ENCODE measurements around the gene VEGFB. TPM values are rescaled to one million over a fixed set of nuclear protein-coding genes. Genes with fewer than 3 reads are reported as not detected.

Gene VEGFB
- polyA plus RNA-seq, 3 donors, result 0.40 to 5.6 TPM; not detected in 1

DNA sequence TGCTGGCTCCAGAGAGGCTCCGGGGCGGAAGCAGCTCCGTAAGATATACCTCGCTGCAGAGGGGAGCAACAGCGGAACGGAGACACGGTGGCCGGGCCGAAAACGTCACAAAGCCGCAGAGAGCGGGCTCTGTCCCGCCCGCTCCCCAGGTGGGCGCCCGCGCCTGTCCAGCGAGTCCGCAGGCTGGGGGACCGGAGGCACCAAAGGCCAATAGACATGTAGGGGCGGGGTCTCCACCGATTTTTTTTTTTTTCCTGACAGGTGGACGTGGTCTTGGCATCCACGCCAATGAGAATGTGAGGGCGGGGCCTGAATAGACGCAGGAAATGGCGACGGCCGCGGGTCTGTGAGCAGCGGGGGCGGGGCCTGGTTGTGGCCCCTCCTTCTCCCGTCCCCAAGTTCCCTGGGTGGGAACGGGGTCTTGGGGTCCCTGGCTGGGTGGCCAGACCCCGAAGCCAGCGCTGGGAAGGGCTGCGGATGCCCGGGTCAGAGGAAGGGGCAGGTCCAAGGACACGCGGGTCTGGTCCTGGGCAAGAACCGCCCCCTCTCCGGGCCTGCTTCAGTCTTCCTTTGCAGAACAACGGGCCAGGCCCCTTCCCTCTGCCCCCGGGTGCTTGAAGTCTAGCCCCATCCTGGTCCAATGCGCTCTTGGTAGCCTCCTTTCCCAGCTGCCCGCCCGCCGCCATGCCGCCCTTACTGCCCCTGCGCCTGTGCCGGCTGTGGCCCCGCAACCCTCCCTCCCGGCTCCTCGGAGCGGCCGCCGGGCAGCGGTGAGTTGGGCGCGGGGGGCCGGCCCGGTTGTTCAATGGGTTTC, 4.0 kb upstream of the VEGFB start, which contains the start of gene DNAJC4:
TSS of gene DNAJC4 (plus strand) at position 378 of the 814 bp plus-strand sequence. CDS start at position 685, 307 bp downstream.
- intact Hi-C loops (cut with micrococcal nuclease), result no loop called here
- Histone ChIP-seq H3K27me3 (ENCODE audit: control insufficient read depth in 2 of 2, insufficient read depth in 2 of 2, low read length in 2 of 2) (peaks cover 0 to 7% of the 10 kb centered on the region in 2 donors), H4K20me1 (ENCODE audit: insufficient read depth, low read length) (peaks cover 1% of the 10 kb centered on the region), H3K4me1 (ENCODE audit: control insufficient read depth in 1 of 2, insufficient read depth in 2 of 2, low read length in 2 of 2) (peaks cover 53 to 73% of the 10 kb centered on the region in 2 donors), H3K9ac (ENCODE audit: insufficient read depth, low read length, poor library complexity, severe bottlenecking) (peak within 1 kb of the TSS; percentile 79), H3K9me3 (replicated peaks in 1 of 2; ENCODE audit: control insufficient read depth in 1 of 2, insufficient read depth in 1 of 2, low read length in 2 of 2) (no peaks in the 10 kb centered on the region), H3K4me2 (replicated peaks; ENCODE audit: extremely low read depth, low read length, poor library complexity, severe bottlenecking) (peak within 1 kb of the TSS; percentile 98), H2AFZ (ENCODE audit: insufficient read depth, low read depth, low read length, poor library complexity, severe bottlenecking) (peak within 1 kb of the TSS; percentile 71), H3K79me2 (ENCODE audit: insufficient read depth, low read length) (peaks cover 36% of the 10 kb centered on the region), H3K36me3 (replicated peaks in 1 of 2; ENCODE audit: control insufficient read depth in 1 of 2, insufficient read depth in 2 of 2, low read length in 2 of 2) (no peaks in the 10 kb centered on the region), H3K4me3 (replicated peaks in 1 of 3; ENCODE audit: low read depth in 2 of 3, low read length in 3 of 3) (peak within 1 kb of the TSS; percentile 67 to 83 (median 82)), H3K27ac (ENCODE audit: low read depth in 1 of 2, low read length in 2 of 2) (peak within 1 kb of the TSS; percentile 88 to 89)
- TF ChIP-seq, protein P1, sequence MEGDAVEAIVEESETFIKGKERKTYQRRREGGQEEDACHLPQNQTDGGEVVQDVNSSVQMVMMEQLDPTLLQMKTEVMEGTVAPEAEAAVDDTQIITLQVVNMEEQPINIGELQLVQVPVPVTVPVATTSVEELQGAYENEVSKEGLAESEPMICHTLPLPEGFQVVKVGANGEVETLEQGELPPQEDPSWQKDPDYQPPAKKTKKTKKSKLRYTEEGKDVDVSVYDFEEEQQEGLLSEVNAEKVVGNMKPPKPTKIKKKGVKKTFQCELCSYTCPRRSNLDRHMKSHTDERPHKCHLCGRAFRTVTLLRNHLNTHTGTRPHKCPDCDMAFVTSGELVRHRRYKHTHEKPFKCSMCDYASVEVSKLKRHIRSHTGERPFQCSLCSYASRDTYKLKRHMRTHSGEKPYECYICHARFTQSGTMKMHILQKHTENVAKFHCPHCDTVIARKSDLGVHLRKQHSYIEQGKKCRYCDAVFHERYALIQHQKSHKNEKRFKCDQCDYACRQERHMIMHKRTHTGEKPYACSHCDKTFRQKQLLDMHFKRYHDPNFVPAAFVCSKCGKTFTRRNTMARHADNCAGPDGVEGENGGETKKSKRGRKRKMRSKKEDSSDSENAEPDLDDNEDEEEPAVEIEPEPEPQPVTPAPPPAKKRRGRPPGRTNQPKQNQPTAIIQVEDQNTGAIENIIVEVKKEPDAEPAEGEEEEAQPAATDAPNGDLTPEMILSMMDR (IDR thresholded peaks at IDR 0.05), result no peak
- H3K36me3 Mint-ChIP-seq, result peaks cover 6 to 28% of the 10 kb centered on the region in 2 donors
- under 1% methylated on average over 61 of the region's 62 CpGs for WGBS (ENCODE audit: insufficient coverage)
- H3K9me3 Mint-ChIP-seq, result peaks cover 0 to 8% (median 2%) of the 10 kb centered on the region in 7 donors
- H3K27me3 Mint-ChIP-seq (ENCODE audit: low read depth in 3 of 3), result peaks cover 11 to 19% (median 16%) of the 10 kb centered on the region in 3 donors
- H3K4me1 Mint-ChIP-seq, result peaks cover 51% of the 10 kb centered on the region
- H3K4me3 Mint-ChIP-seq, result peak within 1 kb of the TSS; percentile 87 to 92
- H3K27ac Mint-ChIP-seq, result peak within 1 kb of the TSS; percentile 87 to 96 (median 93)
- DNase-seq, result peak; percentile 69 to 84 (median 82)

DNA sequence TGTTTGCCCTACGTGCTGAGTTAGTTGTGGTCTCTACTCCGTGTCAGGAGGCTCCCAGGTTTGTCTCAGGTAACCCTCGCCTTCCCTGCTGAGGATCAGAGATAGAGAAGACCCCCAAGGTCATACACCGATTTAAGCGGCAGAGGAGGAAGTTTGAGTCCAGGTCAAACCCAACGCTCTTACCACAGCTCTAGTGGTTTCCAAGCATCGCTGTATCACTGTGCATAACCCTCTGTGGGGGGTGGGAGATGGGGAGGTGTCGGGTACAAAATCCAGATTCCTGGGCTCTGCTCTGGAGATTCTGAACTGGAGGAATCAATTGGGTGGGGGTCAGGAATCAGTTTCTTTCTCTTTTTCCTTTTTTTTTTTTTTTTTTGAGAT, 3.4 kb upstream of the VEGFB start:
- intact Hi-C loops (cut with micrococcal nuclease), result no loop called here
- peaks cover 53% of the 10 kb centered on the region for H3K4me1 Mint-ChIP-seq

More for the DNA sequence above, 3.4 kb upstream of the VEGFB start:
- TF ChIP-seq, protein P1 (IDR thresholded peaks at IDR 0.05), result no peak
- Mint-ChIP-seq H3K27ac (peak overlapping the region; percentile 87 to 96 (median 93)), H3K27me3 (ENCODE audit: low read depth in 3 of 3) (peaks cover 11 to 21% (median 17%) of the 10 kb centered on the region in 3 donors), H3K9me3 (peaks cover 0 to 8% (median 2%) of the 10 kb centered on the region in 7 donors), H3K4me3 (peak overlapping the region; percentile 87 to 92), H3K36me3 (peaks cover 6 to 28% of the 10 kb centered on the region in 2 donors)
- peak overlapping the region; percentile 67 to 83 (median 82) for H3K4me3 ChIP-seq (replicated peaks in 1 of 3; ENCODE audit: low read depth in 2 of 3, low read length in 3 of 3)
- H2AFZ ChIP-seq (ENCODE audit: insufficient read depth, low read depth, low read length, poor library complexity, severe bottlenecking), result peak overlapping the region; percentile 71
- no peaks in the 10 kb centered on the region for H3K9me3 ChIP-seq (replicated peaks in 1 of 2; ENCODE audit: control insufficient read depth in 1 of 2, insufficient read depth in 1 of 2, low read length in 2 of 2)
- peaks cover 30% of the 10 kb centered on the region for H3K79me2 ChIP-seq (ENCODE audit: insufficient read depth, low read length)
- H3K27me3 ChIP-seq (ENCODE audit: control insufficient read depth in 2 of 2, insufficient read depth in 2 of 2, low read length in 2 of 2), result peaks cover 0 to 7% of the 10 kb centered on the region in 2 donors
- peak; percentile 45 to 56 (median 50) for DNase-seq
- no peaks in the 10 kb centered on the region for H3K36me3 ChIP-seq (replicated peaks in 1 of 2; ENCODE audit: control insufficient read depth in 1 of 2, insufficient read depth in 2 of 2, low read length in 2 of 2)
- 0% methylated on average over 2 of the region's 8 CpGs for WGBS (ENCODE audit: insufficient coverage)
- no peaks in the 10 kb centered on the region for H4K20me1 ChIP-seq (ENCODE audit: insufficient read depth, low read length)
- peak overlapping the region; percentile 88 to 89 for H3K27ac ChIP-seq (ENCODE audit: low read depth in 1 of 2, low read length in 2 of 2)
- H3K4me1 ChIP-seq (ENCODE audit: control insufficient read depth in 1 of 2, insufficient read depth in 2 of 2, low read length in 2 of 2), result peaks cover 50 to 73% of the 10 kb centered on the region in 2 donors
- H3K9ac ChIP-seq (ENCODE audit: insufficient read depth, low read length, poor library complexity, severe bottlenecking), result peak overlapping the region; percentile 79
- peak overlapping the region; percentile 98 for H3K4me2 ChIP-seq (replicated peaks; ENCODE audit: extremely low read depth, low read length, poor library complexity, severe bottlenecking)

All from CD14-positive monocyte (primary cell).